ENCODE results near the gene MFSD1. TPM values are rescaled to one million over a fixed set of nuclear protein-coding genes. Genes with fewer than 3 reads are reported as not detected.

Gene MFSD1
- total and polyA plus RNA-seq, 2 donors (not counting 1 experiment from before 2014, with no cell fraction given): 103 to 117 TPM

GRCh38 chr3:158837240-158837639 lies 35.4 kb downstream of the MFSD1 start:
- TF ChIP-seq CTCF (conservative IDR thresholded peaks at IDR 0.05 in 1 of 2, IDR thresholded peaks at IDR 0.05 in 1 of 2; ENCODE audit: low read depth in 1 of 2, low read length in 2 of 2) (no peak), EZH2 (IDR thresholded peaks at IDR 0.05; ENCODE audit: low read length, missing control alignments) (no peak)
- no peak overlapping the region for H3K27ac ChIP-seq (ENCODE audit: insufficient read depth, low read length)
- no peak overlapping the region for H3K9ac ChIP-seq (ENCODE audit: insufficient read depth, low read length)
- H3K36me3 ChIP-seq (ENCODE audit: control insufficient read depth, insufficient read depth, low read length): peaks cover 4% of the 10 kb centered on the region
- no peaks in the 10 kb centered on the region for H3K9me3 ChIP-seq (ENCODE audit: control insufficient read depth, insufficient read depth, low read depth, low read length)
- DNase-seq (ENCODE audit: low read depth in 2 of 2): no peak
- no peaks in the 10 kb centered on the region for H3K79me2 ChIP-seq (ENCODE audit: control insufficient read depth, insufficient read depth, low read length)
- H3K4me3 ChIP-seq (replicated peaks in 1 of 4; ENCODE audit: control extremely low read depth in 1 of 4, insufficient read depth in 1 of 4, low read depth in 3 of 4, low read length in 4 of 4): no peak overlapping the region
- H4K20me1 ChIP-seq (ENCODE audit: control insufficient read depth, extremely low read depth, insufficient read depth, low read length): no peaks in the 10 kb centered on the region
- H2AFZ ChIP-seq (ENCODE audit: low read length): no peak overlapping the region
- H3K27me3 ChIP-seq (ENCODE audit: control insufficient read depth, insufficient read depth, low read length): no peaks in the 10 kb centered on the region
- no peak overlapping the region for H3K4me2 ChIP-seq (ENCODE audit: extremely low read depth, insufficient read depth, low read length)
- H3K4me1 ChIP-seq (ENCODE audit: control insufficient read depth, extremely low read depth, insufficient read depth, low read length): no peaks in the 10 kb centered on the region

GRCh38 chr3:158839966-158840365 lies 38.1 kb downstream of the MFSD1 start:
- no peaks in the 10 kb centered on the region for H4K20me1 ChIP-seq (ENCODE audit: control insufficient read depth, extremely low read depth, insufficient read depth, low read length)
- H3K4me3 ChIP-seq (replicated peaks in 1 of 4; ENCODE audit: control extremely low read depth in 1 of 4, insufficient read depth in 1 of 4, low read depth in 3 of 4, low read length in 4 of 4): no peak overlapping the region
- TF ChIP-seq EZH2 (IDR thresholded peaks at IDR 0.05; ENCODE audit: low read length, missing control alignments) (no peak), CTCF (conservative IDR thresholded peaks at IDR 0.05 in 1 of 2, IDR thresholded peaks at IDR 0.05 in 1 of 2; ENCODE audit: low read depth in 1 of 2, low read length in 2 of 2) (no peak)
- H3K9ac ChIP-seq (ENCODE audit: insufficient read depth, low read length): no peak overlapping the region
- no peak overlapping the region for H3K27ac ChIP-seq (ENCODE audit: insufficient read depth, low read length)
- no peak overlapping the region for H3K4me2 ChIP-seq (ENCODE audit: extremely low read depth, insufficient read depth, low read length)
- H3K36me3 ChIP-seq (ENCODE audit: control insufficient read depth, insufficient read depth, low read length): no peaks in the 10 kb centered on the region
- H3K9me3 ChIP-seq (ENCODE audit: control insufficient read depth, insufficient read depth, low read depth, low read length): no peaks in the 10 kb centered on the region
- H2AFZ ChIP-seq (ENCODE audit: low read length): no peak overlapping the region
- H3K4me1 ChIP-seq (ENCODE audit: control insufficient read depth, extremely low read depth, insufficient read depth, low read length): no peaks in the 10 kb centered on the region
- H3K27me3 ChIP-seq (ENCODE audit: control insufficient read depth, insufficient read depth, low read length): no peaks in the 10 kb centered on the region
- H3K79me2 ChIP-seq (ENCODE audit: control insufficient read depth, insufficient read depth, low read length): no peaks in the 10 kb centered on the region
- no peak for DNase-seq (ENCODE audit: low read depth in 2 of 2)

GRCh38 chr3:158841387-158841786 lies 39.5 kb downstream of the MFSD1 start:
- Histone ChIP-seq H3K27me3 (ENCODE audit: control insufficient read depth, insufficient read depth, low read length) (no peaks in the 10 kb centered on the region), H2AFZ (ENCODE audit: low read length) (no peak overlapping the region), H4K20me1 (ENCODE audit: control insufficient read depth, extremely low read depth, insufficient read depth, low read length) (no peaks in the 10 kb centered on the region), H3K79me2 (ENCODE audit: control insufficient read depth, insufficient read depth, low read length) (no peaks in the 10 kb centered on the region), H3K4me1 (ENCODE audit: control insufficient read depth, extremely low read depth, insufficient read depth, low read length) (no peaks in the 10 kb centered on the region), H3K4me2 (ENCODE audit: extremely low read depth, insufficient read depth, low read length) (no peak overlapping the region), H3K9me3 (ENCODE audit: control insufficient read depth, insufficient read depth, low read depth, low read length) (no peaks in the 10 kb centered on the region), H3K27ac (ENCODE audit: insufficient read depth, low read length) (no peak overlapping the region), H3K9ac (ENCODE audit: insufficient read depth, low read length) (no peak overlapping the region), H3K4me3 (replicated peaks in 1 of 4; ENCODE audit: control extremely low read depth in 1 of 4, insufficient read depth in 1 of 4, low read depth in 3 of 4, low read length in 4 of 4) (no peak overlapping the region), H3K36me3 (ENCODE audit: control insufficient read depth, insufficient read depth, low read length) (no peaks in the 10 kb centered on the region)
- no peak for DNase-seq (ENCODE audit: low read depth in 2 of 2)
- TF ChIP-seq CTCF (conservative IDR thresholded peaks at IDR 0.05 in 1 of 2, IDR thresholded peaks at IDR 0.05 in 1 of 2; ENCODE audit: low read depth in 1 of 2, low read length in 2 of 2): no peak
- TF ChIP-seq EZH2 (IDR thresholded peaks at IDR 0.05; ENCODE audit: low read length, missing control alignments): no peak
